Measurements from ENCODE around the gene CMSS1.

- TF ChIP-seq CTCF (IDR thresholded peaks at IDR 0.05) (no peak), EZH2 (IDR thresholded peaks at IDR 0.05; ENCODE audit: borderline replicate concordance, insufficient read depth, low read depth, low read length, poor library complexity, severe bottlenecking) (no peak)
Observed at GRCh38 chr3:99869621-99870020, 52.0 kb downstream of the CMSS1 start.

Measured in B cell (primary cell).